ENCODE data around the gene LSM14A.

DNA sequence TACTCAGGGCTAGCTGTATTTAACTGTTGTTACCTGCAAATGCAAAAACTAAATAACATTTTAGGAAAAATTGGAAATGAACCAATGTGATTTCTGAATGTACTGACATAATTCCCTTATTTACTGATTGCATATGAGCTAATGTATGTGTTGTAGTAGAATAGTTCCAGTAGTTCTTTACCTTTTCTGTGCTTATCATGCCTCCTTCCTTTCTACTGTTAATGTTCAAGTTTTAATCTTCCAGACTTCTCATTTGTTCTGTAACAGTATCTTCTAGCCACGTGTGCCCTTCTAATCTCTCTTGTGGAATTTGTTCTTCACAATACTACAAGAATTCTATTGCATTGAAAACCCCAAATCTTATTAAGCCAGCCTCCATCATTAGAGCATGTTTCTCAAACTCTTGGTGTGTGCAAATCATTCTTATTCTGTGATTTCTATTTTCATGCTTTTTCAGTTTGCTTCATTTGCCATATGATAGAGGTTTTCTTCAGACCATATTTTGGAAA lies 17.7 kb downstream of the LSM14A start:
- TF ChIP-seq, protein P1, sequence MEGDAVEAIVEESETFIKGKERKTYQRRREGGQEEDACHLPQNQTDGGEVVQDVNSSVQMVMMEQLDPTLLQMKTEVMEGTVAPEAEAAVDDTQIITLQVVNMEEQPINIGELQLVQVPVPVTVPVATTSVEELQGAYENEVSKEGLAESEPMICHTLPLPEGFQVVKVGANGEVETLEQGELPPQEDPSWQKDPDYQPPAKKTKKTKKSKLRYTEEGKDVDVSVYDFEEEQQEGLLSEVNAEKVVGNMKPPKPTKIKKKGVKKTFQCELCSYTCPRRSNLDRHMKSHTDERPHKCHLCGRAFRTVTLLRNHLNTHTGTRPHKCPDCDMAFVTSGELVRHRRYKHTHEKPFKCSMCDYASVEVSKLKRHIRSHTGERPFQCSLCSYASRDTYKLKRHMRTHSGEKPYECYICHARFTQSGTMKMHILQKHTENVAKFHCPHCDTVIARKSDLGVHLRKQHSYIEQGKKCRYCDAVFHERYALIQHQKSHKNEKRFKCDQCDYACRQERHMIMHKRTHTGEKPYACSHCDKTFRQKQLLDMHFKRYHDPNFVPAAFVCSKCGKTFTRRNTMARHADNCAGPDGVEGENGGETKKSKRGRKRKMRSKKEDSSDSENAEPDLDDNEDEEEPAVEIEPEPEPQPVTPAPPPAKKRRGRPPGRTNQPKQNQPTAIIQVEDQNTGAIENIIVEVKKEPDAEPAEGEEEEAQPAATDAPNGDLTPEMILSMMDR (conservative IDR thresholded peaks at IDR 0.05; ENCODE audit: low read length): no peak
- TF ChIP-seq EZH2phosphoT487 (IDR thresholded peaks at IDR 0.05; ENCODE audit: borderline replicate concordance, low read depth, low read length): no peak

Measured in OCI-LY7 (cell line).